Fibroblast of lung (primary cell): ENCODE data around the gene TRIM23. TPM values are rescaled to one million over a fixed set of nuclear protein-coding genes. Genes with fewer than 3 reads are reported as not detected.
A peak's percentile ranks its signal among the peaks of the same experiment; 100 is the strongest.
"Not testable (repeated sequence)": the region's sequence is repeated elsewhere in the genome, so short reads cannot be mapped to it uniquely, and the experiment has no call there.

ENCODE experiments used
- DNase-seq, 2 donors: peaks; one replicate each; pipeline versions ENCODE4 v3.0.0 to v3.0.0-alpha.2; 2010; ENCODE audit warnings: low read depth in 2 of 2
- H2AFZ ChIP-seq: 2 replicates; pipeline ENCODE4 v1.5.1; 2012; ENCODE audit warnings: low read length, control low read depth, inconsistent platforms
- H3K27ac ChIP-seq: 2 replicates; pipeline ENCODE4 v1.5.1; 2011; ENCODE audit warnings: low read length, control low read depth; ENCODE audit not compliant: insufficient read depth
- H3K27me3 ChIP-seq: 2 replicates; pipeline ENCODE4 v1.5.1; 2011; ENCODE audit warnings: mild to moderate bottlenecking, low read length; ENCODE audit not compliant: control insufficient read depth, insufficient read depth
- H3K36me3 ChIP-seq: 2 replicates; pipeline ENCODE4 v1.5.1; 2011; ENCODE audit warnings: low read length; ENCODE audit not compliant: control insufficient read depth, insufficient read depth
- H3K4me1 ChIP-seq: 2 replicates; pipeline ENCODE4 v1.5.1; 2011; ENCODE audit warnings: low read length; ENCODE audit not compliant: control insufficient read depth, insufficient read depth; ENCODE audit errors: extremely low read depth
- H3K4me2 ChIP-seq: 2 replicates; pipeline ENCODE4 v1.5.1; 2011; ENCODE audit warnings: low read length, control low read depth; ENCODE audit not compliant: insufficient read depth; ENCODE audit errors: extremely low read depth
- H3K4me3 ChIP-seq, 4 experiments: fragments of 200-600 bp in 1 of 4; sonication (generic) in 1 of 4; replicated peaks in 1 of 4; 2 replicates each; pipeline ENCODE4 v1.5.1; 2011 to 2016; ENCODE audit warnings: low read length in 4 of 4, low read depth in 3 of 4, mild to moderate bottlenecking in 3 of 4, control low read depth in 2 of 4, inconsistent platforms in 1 of 4, mixed read lengths in 1 of 4; ENCODE audit not compliant: insufficient read depth in 1 of 4; ENCODE audit errors: control extremely low read depth in 1 of 4
- H3K79me2 ChIP-seq: 2 replicates; pipeline ENCODE4 v1.5.1; 2012; ENCODE audit warnings: mild to moderate bottlenecking, low read length, inconsistent platforms; ENCODE audit not compliant: control insufficient read depth, insufficient read depth
- H3K9ac ChIP-seq: 2 replicates; pipeline ENCODE4 v1.5.1; 2011; ENCODE audit warnings: mild to moderate bottlenecking, low read length, control low read depth; ENCODE audit not compliant: insufficient read depth
- H3K9me3 ChIP-seq: 2 replicates; pipeline ENCODE4 v1.5.1; 2012; ENCODE audit warnings: low read depth, low read length; ENCODE audit not compliant: control insufficient read depth, insufficient read depth
- H4K20me1 ChIP-seq: 2 replicates; pipeline ENCODE4 v1.5.1; 2011; ENCODE audit warnings: low read length; ENCODE audit not compliant: control insufficient read depth, insufficient read depth; ENCODE audit errors: extremely low read depth
- CTCF ChIP-seq, 2 donors: IDR thresholded peaks in 1 of 2; conservative IDR thresholded peaks in 1 of 2; 1 replicate in 1 of 2; 2 replicates in 1 of 2; pipeline ENCODE4 v1.5.1; 2011 to 2012; ENCODE audit warnings: low read length in 2 of 2, control low read depth in 1 of 2, inconsistent platforms in 1 of 2, low read depth in 1 of 2, mild to moderate bottlenecking in 1 of 2
- EZH2 ChIP-seq: IDR thresholded peaks from 2 replicates; pipeline ENCODE4 v1.5.1; 2012; ENCODE audit warnings: low read length, control low read depth, mild to moderate bottlenecking; ENCODE audit errors: missing control alignments
- polyA plus RNA-seq, 2 donors: library from polyadenylated mRNA; depleted of rRNA in 1 of 2; stranded (reverse) in 1 of 2; unstranded in 1 of 2; fragments of >200 nt; gene quantifications; 2 replicates each; pipeline ENCODE4 v1.2.1, GENCODE V29; 2011 to 2012; ENCODE audit warnings: missing spikeins in 1 of 2
- total RNA-seq: library from RNA; depleted of rRNA; stranded (reverse); fragments of >200 nt; gene quantifications from 2 replicates; pipeline ENCODE4 v1.2.1, GENCODE V29; 2014

Gene TRIM23
- total and polyA plus RNA-seq, 2 donors (not counting 1 experiment from before 2014, with no cell fraction given): 14.1 to 48.6 TPM

- peak overlapping the region; percentile 64 to 97 (median 90) for H3K4me3 ChIP-seq
- no peaks in the 10 kb centered on the region for H3K27me3 ChIP-seq
- peak overlapping the region; percentile 81 for H3K27ac ChIP-seq
- peak overlapping the region; percentile 98 for H3K4me2 ChIP-seq
- peak overlapping the region; percentile 79 for H3K9ac ChIP-seq
- H2AFZ ChIP-seq: peak overlapping the region; percentile 97
- H3K4me1 ChIP-seq: peaks cover 2% of the 10 kb centered on the region
- DNase-seq: peak in 1 of 2 donors; percentile 1
- H3K79me2 ChIP-seq: peaks cover 67% of the 10 kb centered on the region
- no peaks in the 10 kb centered on the region for H3K36me3 ChIP-seq
- H4K20me1 ChIP-seq: no peaks in the 10 kb centered on the region
- H3K9me3 ChIP-seq: no peaks in the 10 kb centered on the region
- TF ChIP-seq CTCF (conservative IDR thresholded peaks at IDR 0.05 in 1 of 2, IDR thresholded peaks at IDR 0.05 in 1 of 2; ENCODE audit: low read depth in 1 of 2, low read length in 2 of 2) (no peak), EZH2 (no peak)
Observed at GRCh38 chr5:65623482-65623881, 651 bp downstream of the TRIM23 start.

GRCh38 chr5:65621961-65622360, 2.2 kb downstream of the TRIM23 start:
- H3K4me3 ChIP-seq, H3K9me3 ChIP-seq, H2AFZ ChIP-seq, H3K4me1 ChIP-seq, H3K4me2 ChIP-seq, H4K20me1 ChIP-seq, H3K27me3 ChIP-seq, H3K9ac ChIP-seq, H3K36me3 ChIP-seq, DNase-seq, H3K27ac ChIP-seq: not testable (repeated sequence)
- peaks cover 58% of the 10 kb centered on the region for H3K79me2 ChIP-seq

DNA sequence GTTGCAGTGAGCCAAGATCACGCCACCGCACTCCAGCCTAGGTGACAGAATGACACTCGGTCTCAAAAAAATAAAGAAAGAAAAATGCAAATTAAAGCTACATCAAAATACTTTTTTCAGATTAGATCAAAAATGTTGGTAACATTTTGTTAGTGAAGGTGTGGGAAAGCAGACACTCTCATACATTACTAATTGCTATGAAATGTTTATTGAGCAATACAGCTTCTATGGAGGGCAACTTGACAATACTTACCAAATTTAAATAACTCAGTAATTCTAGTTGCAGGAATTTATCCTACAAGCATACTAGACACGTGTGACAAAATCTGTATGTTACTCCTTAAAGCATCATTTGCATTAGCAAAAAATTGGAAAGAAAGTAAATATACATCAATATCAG, 4.1 kb downstream of the TRIM23 start:
- no peak overlapping the region for H3K4me2 ChIP-seq
- H3K4me1 ChIP-seq: peaks cover 2% of the 10 kb centered on the region
- no peak overlapping the region for H3K27ac ChIP-seq
- no peak overlapping the region for H3K4me3 ChIP-seq
- TF ChIP-seq EZH2 (no peak), CTCF (conservative IDR thresholded peaks at IDR 0.05 in 1 of 2, IDR thresholded peaks at IDR 0.05 in 1 of 2; ENCODE audit: low read depth in 1 of 2, low read length in 2 of 2) (no peak)
- DNase-seq: no peak
- peaks cover 41% of the 10 kb centered on the region for H3K79me2 ChIP-seq
- H4K20me1 ChIP-seq: no peaks in the 10 kb centered on the region
- no peaks in the 10 kb centered on the region for H3K27me3 ChIP-seq
- no peaks in the 10 kb centered on the region for H3K36me3 ChIP-seq
- no peak overlapping the region for H3K9ac ChIP-seq
- no peak overlapping the region for H2AFZ ChIP-seq
- H3K9me3 ChIP-seq: no peaks in the 10 kb centered on the region
